H9 (cell line): ENCODE data around the gene LIG3. TPM values are rescaled to one million over a fixed set of nuclear protein-coding genes. Genes with fewer than 3 reads are reported as not detected.

Source experiments
- DNase-seq: peaks from one replicate; pipeline ENCODE4 v3.0.0-alpha.2; 2017
- H2AFZ ChIP-seq: one replicate; pipeline ENCODE4 v1.6.1; 2013; ENCODE audit warnings: mild to moderate bottlenecking, low read length, control low read depth, moderate library complexity
- H2AK5ac ChIP-seq: 2 replicates; pipeline ENCODE4 v1.6.1; 2013; ENCODE audit warnings: low read length, control low read depth, mixed read lengths; ENCODE audit not compliant: insufficient read length
- H2BK120ac ChIP-seq: one replicate; pipeline ENCODE4 v1.6.1; 2013; ENCODE audit warnings: low read depth, mild to moderate bottlenecking, low read length, control low read depth, inconsistent platforms; ENCODE audit not compliant: poor library complexity, severe bottlenecking
- H2BK12ac ChIP-seq: 2 replicates; pipeline ENCODE4 v1.6.1; 2013; ENCODE audit warnings: low read length, control low read depth, mixed read lengths, low read depth; ENCODE audit not compliant: insufficient read length
- H2BK15ac ChIP-seq: 2 replicates; pipeline ENCODE4 v1.6.1; 2013; ENCODE audit warnings: low read depth, low read length, control low read depth
- H2BK20ac ChIP-seq: one replicate; pipeline ENCODE4 v1.6.1; 2013; ENCODE audit warnings: low read depth, mild to moderate bottlenecking, low read length, control low read depth, inconsistent platforms; ENCODE audit not compliant: poor library complexity, severe bottlenecking
- H2BK5ac ChIP-seq: 2 replicates; pipeline ENCODE4 v1.6.1; 2013; ENCODE audit warnings: low read length, control low read depth, mixed read lengths; ENCODE audit not compliant: insufficient read length
- H3K14ac ChIP-seq: 2 replicates; pipeline ENCODE4 v1.6.1; 2013; ENCODE audit warnings: low read length, control low read depth; ENCODE audit not compliant: insufficient read depth
- H3K18ac ChIP-seq: 2 replicates; pipeline ENCODE4 v1.6.1; 2013; ENCODE audit warnings: low read depth, mild to moderate bottlenecking, mixed read lengths, low read length, control low read depth; ENCODE audit not compliant: insufficient read length
- H3K23ac ChIP-seq: 2 replicates; pipeline ENCODE4 v1.6.1; 2013; ENCODE audit warnings: low read length, control low read depth, mixed read lengths, low read depth; ENCODE audit not compliant: insufficient read length
- H3K23me2 ChIP-seq: 2 replicates; pipeline ENCODE4 v1.6.1; 2013; ENCODE audit warnings: low read depth, mild to moderate bottlenecking, mixed read lengths, low read length, control low read depth; ENCODE audit not compliant: insufficient read length, poor library complexity, severe bottlenecking
- H3K27ac ChIP-seq: 2 replicates; pipeline ENCODE4 v1.5.1; 2013; ENCODE audit warnings: low read length, control low read depth, mixed read lengths, low read depth; ENCODE audit not compliant: insufficient read length
- H3K27me3 ChIP-seq: 2 replicates; pipeline ENCODE4 v1.6.1; 2013; ENCODE audit warnings: low read length, control low read depth, inconsistent platforms; ENCODE audit not compliant: insufficient read depth
- H3K4ac ChIP-seq: 2 replicates; pipeline ENCODE4 v1.6.1; 2013; ENCODE audit warnings: low read depth, mild to moderate bottlenecking, control low read depth, inconsistent platforms, low read length, moderate library complexity
- H3K4me1 ChIP-seq: 2 replicates; pipeline ENCODE4 v1.6.1; 2013; ENCODE audit warnings: low read length, control low read depth, inconsistent platforms; ENCODE audit not compliant: insufficient read depth
- H3K4me2 ChIP-seq: 2 replicates; pipeline ENCODE4 v1.6.1; 2013; ENCODE audit warnings: low read length, control low read depth, mixed read lengths; ENCODE audit not compliant: insufficient read length, insufficient read depth
- H3K56ac ChIP-seq: 2 replicates; pipeline ENCODE4 v1.6.1; 2013; ENCODE audit warnings: low read depth, mild to moderate bottlenecking, mixed read lengths, low read length, control low read depth; ENCODE audit not compliant: insufficient read length
- H3K79me1 ChIP-seq: 2 replicates; pipeline ENCODE4 v1.6.1; 2013; ENCODE audit warnings: low read depth, mild to moderate bottlenecking, moderate library complexity, low read length, control low read depth, inconsistent platforms; ENCODE audit not compliant: insufficient read depth, poor library complexity, severe bottlenecking
- H3K79me2 ChIP-seq: 2 replicates; pipeline ENCODE4 v1.6.1; 2013; ENCODE audit warnings: low read length, control low read depth, inconsistent platforms; ENCODE audit not compliant: insufficient read depth
- H3K9ac ChIP-seq: 2 replicates; pipeline ENCODE4 v1.6.1; 2013; ENCODE audit warnings: low read length, control low read depth, mixed read lengths; ENCODE audit not compliant: insufficient read length; ENCODE audit errors: extremely low read depth
- H3K9me3 ChIP-seq: one replicate; pipeline ENCODE4 v1.6.1; 2013; ENCODE audit warnings: low read depth, low read length, inconsistent platforms; ENCODE audit not compliant: control insufficient read depth
- H3T11ph ChIP-seq: one replicate; pipeline ENCODE4 v1.6.1; 2013; ENCODE audit warnings: mild to moderate bottlenecking, low read length, control low read depth, inconsistent platforms
- H4K20me1 ChIP-seq: one replicate; pipeline ENCODE4 v1.6.1; 2013; ENCODE audit not compliant: control insufficient read depth, insufficient read length, insufficient read depth
- H4K5ac ChIP-seq: 2 replicates; pipeline ENCODE4 v1.6.1; 2013; ENCODE audit warnings: low read depth, mild to moderate bottlenecking, mixed read lengths, low read length, control low read depth; ENCODE audit not compliant: insufficient read length
- H4K8ac ChIP-seq: replicated peaks from 2 replicates; pipeline ENCODE4 v1.6.1; 2013; ENCODE audit warnings: low read length, control low read depth, mixed read lengths, low read depth; ENCODE audit not compliant: insufficient read length
- H4K91ac ChIP-seq: 2 replicates; pipeline ENCODE4 v1.6.1; 2013; ENCODE audit warnings: low read depth, mild to moderate bottlenecking, moderate library complexity, mixed read lengths, low read length, control low read depth; ENCODE audit not compliant: insufficient read length
- H3K27ac Mint-ChIP-seq, 3 experiments: 2 replicates in 2 of 3; 3 replicates in 1 of 3; pipeline ENCODE4 v1.8.0; 2020 to 2021; ENCODE audit warnings: mixed read lengths in 3 of 3, mild to moderate bottlenecking in 1 of 3, moderate library complexity in 1 of 3
- H3K27me3 Mint-ChIP-seq: 2 replicates; pipeline ENCODE4 v1.8.0; 2021; ENCODE audit warnings: low read depth, mild to moderate bottlenecking, moderate library complexity, mixed read lengths
- H3K36me3 Mint-ChIP-seq, 3 experiments: 2 replicates in 2 of 3; 3 replicates in 1 of 3; pipeline ENCODE4 v1.8.0; 2020 to 2021; ENCODE audit warnings: low read depth in 3 of 3, mixed read lengths in 3 of 3; ENCODE audit not compliant: insufficient read depth in 1 of 3
- H3K4me1 Mint-ChIP-seq, 2 experiments: 2 replicates each; pipeline ENCODE4 v1.8.0; 2020; ENCODE audit warnings: mixed read lengths in 2 of 2
- H3K4me3 Mint-ChIP-seq, 2 experiments: 2 replicates in 1 of 2; 3 replicates in 1 of 2; pipeline ENCODE4 v1.8.0; 2020 to 2021; ENCODE audit warnings: mild to moderate bottlenecking in 2 of 2, mixed read lengths in 2 of 2, moderate library complexity in 1 of 2
- H3K9me3 Mint-ChIP-seq, 2 experiments: 2 replicates in 1 of 2; 3 replicates in 1 of 2; pipeline ENCODE4 v1.8.0; 2020; ENCODE audit warnings: mild to moderate bottlenecking in 2 of 2, mixed read lengths in 2 of 2, moderate library complexity in 1 of 2
- CTCF ChIP-seq: fragments of 200-600 bp; sonication (generic); conservative IDR thresholded peaks from 3 replicates; pipeline ENCODE4 v1.8.0; 2021; ENCODE audit warnings: antibody characterized with exemption, mild to moderate bottlenecking
- WGBS: extraction: QIAGEN DNeasy Blood & Tissue Kit; methylation state at CpG from one replicate; pipeline ENCODE4 v1.1.7; 2013; ENCODE audit warnings: missing lambda C conversion rate, low lambda C conversion rate, mixed read lengths; ENCODE audit not compliant: insufficient read length; ENCODE audit errors: extremely low coverage; 5-methylcytosine and 5-hydroxymethylcytosine counted together
- total RNA-seq: library from RNA; stranded (reverse); gene quantifications from 2 replicates; pipeline ENCODE4 v1.2.1, GENCODE V29; 2021

Gene LIG3
- total RNA-seq, 1 experiment from 2014 or later, result 96.0 TPM

- no peak overlapping the region for H3T11ph ChIP-seq
- H3K27me3 ChIP-seq, result no peaks in the 10 kb centered on the region
- no peak overlapping the region for H3K9ac ChIP-seq
- H3K23me2 ChIP-seq, result no peaks in the 10 kb centered on the region
- no peak overlapping the region for H3K27ac Mint-ChIP-seq
- no peaks in the 10 kb centered on the region for H3K4me1 ChIP-seq
- H3K9me3 Mint-ChIP-seq, result no peaks in the 10 kb centered on the region
- H3K14ac ChIP-seq, result no peak overlapping the region
- no peak overlapping the region for H2BK15ac ChIP-seq
- no peak overlapping the region for H2AK5ac ChIP-seq
- no peaks in the 10 kb centered on the region for H4K20me1 ChIP-seq
- H3K36me3 Mint-ChIP-seq, result peaks cover 31 to 100% (median 95%) of the 10 kb centered on the region in 3 experiments
- no peak for TF ChIP-seq CTCF
- no peak overlapping the region for H3K18ac ChIP-seq
- H3K56ac ChIP-seq, result no peak overlapping the region
- H3K4me3 Mint-ChIP-seq, result no peak overlapping the region
- no peak overlapping the region for H2BK12ac ChIP-seq
- no peak overlapping the region for H4K5ac ChIP-seq
- H2BK5ac ChIP-seq, result no peak overlapping the region
- H3K27ac ChIP-seq, result no peak overlapping the region
- H3K4me1 Mint-ChIP-seq, result no peaks in the 10 kb centered on the region
- H3K79me2 ChIP-seq, result no peaks in the 10 kb centered on the region
- H2BK20ac ChIP-seq, result no peak overlapping the region
- H3K4ac ChIP-seq, result no peak overlapping the region
- H4K8ac ChIP-seq, result no peak overlapping the region
- H2BK120ac ChIP-seq, result no peak overlapping the region
- WGBS, result no CpG with 5 or more reads among the region's 3 CpGs
- H3K4me2 ChIP-seq, result no peak overlapping the region
- H3K23ac ChIP-seq, result no peak overlapping the region
- no peaks in the 10 kb centered on the region for H3K27me3 Mint-ChIP-seq
- H2AFZ ChIP-seq, result no peak overlapping the region
- no peaks in the 10 kb centered on the region for H3K9me3 ChIP-seq
- no peak for DNase-seq
- H4K91ac ChIP-seq, result no peak overlapping the region
- H3K79me1 ChIP-seq, result no peaks in the 10 kb centered on the region
Measured at GRCh38 chr17:34996422-34997285, 16.3 kb downstream of the LIG3 start.
